DOHH2 (cell line): Measurements from ENCODE around the gene TRPV4.

Experiments
- CTCF ChIP-seq: fragments of 200-600 bp; sonication (generic); IDR thresholded peaks from one replicate; pipeline ENCODE4 v1.5.1; 2014; ENCODE audit warnings: antibody characterized with exemption, mild to moderate bottlenecking, low read depth, low read length; ENCODE audit not compliant: poor library complexity, severe bottlenecking
- EZH2phosphoT487 ChIP-seq: fragments of 200-600 bp; sonication (generic); IDR thresholded peaks from 2 replicates; pipeline ENCODE4 v1.6.1; 2017; ENCODE audit warnings: borderline replicate concordance, mild to moderate bottlenecking, antibody characterized with exemption, low read length, moderate library complexity, mixed read lengths

- TF ChIP-seq CTCF (no peak), EZH2phosphoT487 (no peak)
Observed at GRCh38 chr12:109821968-109822367, 11.2 kb downstream of the TRPV4 start.
